Measurements from ENCODE around the gene PDC.
A peak's percentile ranks its signal among the peaks of the same experiment; 100 is the strongest.

PDC gene

GRCh38 chr1:186461014-186461413 lies at the start of gene PDC:
PDC (minus strand) TSS chr1:186461114; CDS start chr1:186449459, 11,655 bp downstream.
- DNase-seq (ENCODE audit: low spot score), result no peak

GRCh38 chr1:186503190-186503589 lies 42.3 kb upstream of the PDC start:
- DNase-seq (ENCODE audit: low spot score), result peak; percentile 48

- DNase-seq (ENCODE audit: low spot score), result no peak
These were observed 41.2 kb upstream of the PDC start for GRCh38 chr1:186502087-186502486.

DNA sequence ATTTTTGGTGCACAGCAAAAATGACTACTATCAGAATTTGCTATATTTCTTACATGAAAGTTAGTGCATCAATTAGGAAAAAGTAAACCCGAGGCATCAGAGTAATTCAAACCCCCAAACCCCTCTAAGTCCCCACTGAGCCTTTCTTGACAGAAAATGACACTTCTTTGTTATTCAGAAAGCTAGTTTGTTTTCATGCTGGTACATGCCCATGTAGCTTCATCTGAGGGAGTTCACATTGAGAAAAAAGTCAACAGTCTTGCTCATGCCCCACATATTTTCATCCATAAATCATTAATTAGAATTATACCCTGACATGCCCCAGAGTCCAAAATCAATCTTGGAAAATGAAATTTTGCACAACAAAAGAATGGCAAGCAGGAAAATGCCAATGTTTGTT lies 39.9 kb upstream of the PDC start:
- no peak for DNase-seq (ENCODE audit: low spot score)

GRCh38 chr1:186499571-186499970 lies 38.7 kb upstream of the PDC start:
- DNase-seq (ENCODE audit: low spot score), result no peak

GRCh38 chr1:186498695-186499389 lies 37.9 kb upstream of the PDC start:
- peak; percentile 46 for DNase-seq (ENCODE audit: low spot score)

- DNase-seq (ENCODE audit: low spot score), result no peak
These were observed 37.2 kb upstream of the PDC start for GRCh38 chr1:186498071-186498470.

DNA sequence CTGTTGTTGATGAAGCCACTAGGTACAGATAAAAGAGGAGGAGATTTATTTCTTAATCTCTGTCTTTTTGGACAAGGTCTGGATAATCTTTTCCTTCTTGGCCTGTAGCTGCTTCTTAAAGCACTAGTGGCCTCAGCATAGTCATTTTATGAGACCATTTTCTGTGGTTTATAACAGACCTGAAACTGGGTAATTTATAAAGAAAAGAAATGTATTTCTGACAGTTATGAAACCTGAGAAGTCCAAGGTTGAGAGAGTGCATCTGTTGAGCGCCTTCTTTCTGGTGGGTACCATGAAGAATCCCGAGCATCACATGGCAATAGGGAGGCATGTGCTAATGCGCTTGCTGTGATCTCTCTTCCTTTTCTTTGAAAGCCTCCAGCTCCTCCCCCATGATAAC lies 36.7 kb upstream of the PDC start:
- DNase-seq (ENCODE audit: low spot score), result no peak

- DNase-seq (ENCODE audit: low spot score), result no peak
These were observed 35.4 kb upstream of the PDC start for GRCh38 chr1:186496171-186496851.

GRCh38 chr1:186494832-186495271 lies 33.9 kb upstream of the PDC start:
- peak; percentile 56 for DNase-seq (ENCODE audit: low spot score)

DNA sequence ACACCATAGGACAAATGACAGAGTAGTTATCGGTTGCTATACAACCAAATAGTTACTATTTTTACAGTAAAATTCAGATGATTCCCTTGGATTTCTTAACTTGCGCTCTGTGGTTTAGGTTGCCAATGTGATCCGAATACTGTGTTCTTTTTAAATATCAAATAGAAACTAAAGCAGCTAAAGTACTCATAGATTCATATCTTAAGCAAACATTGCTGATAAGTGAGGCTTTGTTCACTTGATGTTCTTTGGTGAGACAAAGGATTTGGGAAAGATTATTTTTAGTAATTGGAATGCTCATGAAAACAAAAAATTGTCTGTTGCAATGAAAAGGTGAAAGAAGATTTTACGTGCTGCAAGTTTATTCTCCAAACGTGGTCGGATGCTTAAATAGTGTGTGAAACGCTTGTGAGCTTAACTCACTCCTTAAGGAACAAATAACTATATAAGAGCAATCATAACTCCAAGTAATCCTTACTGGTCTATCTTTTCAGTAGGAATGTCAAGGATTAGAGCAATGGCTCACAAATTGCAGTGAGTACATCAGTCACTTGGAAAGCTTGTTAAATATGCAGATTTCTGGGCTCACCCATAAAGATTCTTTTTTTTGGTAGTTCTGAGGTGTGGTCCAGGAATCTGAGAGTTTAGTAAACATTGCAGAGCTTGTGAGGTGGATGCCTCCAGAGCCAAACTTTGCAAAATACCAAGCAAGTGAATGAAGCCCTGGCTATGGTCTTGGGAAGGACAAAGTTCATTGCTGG lies 31.8 kb upstream of the PDC start:
- no peak for DNase-seq (ENCODE audit: low spot score)

DNA sequence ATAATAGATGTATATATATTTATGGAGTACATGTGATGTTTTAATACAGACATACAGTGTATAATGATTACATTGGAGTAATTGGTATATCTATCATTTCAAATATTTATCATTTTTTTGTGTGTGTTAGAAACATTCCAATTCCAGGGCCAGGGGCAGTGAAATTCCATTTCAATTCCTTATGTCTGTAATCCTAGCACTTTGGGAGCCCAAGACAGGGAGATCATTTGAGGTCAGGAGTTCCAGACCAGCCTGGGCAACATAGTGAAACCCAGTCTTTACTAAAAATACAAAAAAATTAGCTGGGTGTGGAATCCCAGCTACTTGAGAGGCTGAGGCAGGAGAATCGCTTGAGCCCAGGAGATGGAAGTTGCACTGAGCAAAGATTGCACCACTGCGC lies 30.4 kb upstream of the PDC start:
- no peak for DNase-seq (ENCODE audit: low spot score)

DNA sequence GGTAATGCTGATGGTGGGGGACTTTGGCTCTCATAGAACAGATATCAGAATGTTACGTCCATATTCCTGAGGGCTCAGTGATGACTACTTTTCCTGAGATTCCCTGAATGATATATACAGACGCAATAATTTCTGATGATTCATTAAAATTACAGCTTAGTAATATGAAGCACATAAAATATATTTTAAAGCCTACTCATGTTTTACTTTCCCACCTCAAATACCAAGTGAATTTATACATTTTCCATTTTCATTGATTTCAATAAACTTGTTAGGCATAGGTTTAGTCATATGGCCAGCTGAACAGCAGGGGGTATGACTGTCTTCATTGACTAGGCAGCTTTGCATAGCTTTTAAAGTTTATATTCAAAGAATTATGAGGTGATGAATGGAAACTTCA lies 26.2 kb upstream of the PDC start:
- DNase-seq (ENCODE audit: low spot score), result no peak

GRCh38 chr1:186486061-186486460 lies 25.1 kb upstream of the PDC start:
- DNase-seq (ENCODE audit: low spot score), result no peak

GRCh38 chr1:186483561-186483960 lies 22.6 kb upstream of the PDC start:
- no peak for DNase-seq (ENCODE audit: low spot score)

GRCh38 chr1:186482661-186483255 lies 21.8 kb upstream of the PDC start:
- DNase-seq (ENCODE audit: low spot score), result peak; percentile 56

DNA sequence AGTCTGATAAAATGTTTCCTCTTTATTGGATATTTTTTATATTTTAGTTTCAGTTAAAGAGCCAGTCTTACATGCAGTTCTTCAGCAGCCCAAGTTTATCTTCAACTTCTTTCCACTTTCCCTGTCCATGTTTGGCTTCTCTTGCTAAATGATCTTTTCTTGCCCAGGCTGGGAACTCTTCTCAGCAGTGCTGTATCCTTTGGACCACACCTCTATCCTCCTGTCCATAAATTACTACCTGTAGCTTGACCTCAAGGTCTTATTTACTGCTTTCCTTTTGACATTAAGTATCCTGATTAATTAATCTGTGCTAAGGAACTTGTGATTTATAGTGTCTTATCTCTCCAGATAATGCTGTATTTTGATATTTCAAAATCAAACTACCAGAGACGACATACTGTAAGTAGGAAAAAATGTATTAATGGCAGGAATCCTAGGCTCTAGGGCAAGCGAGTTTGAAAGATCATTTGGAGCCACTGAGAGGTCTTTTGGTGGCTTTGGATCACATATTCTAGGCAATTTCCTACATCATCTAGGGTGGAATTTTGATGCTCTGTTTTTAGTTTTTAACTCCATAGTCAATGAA lies 20.5 kb upstream of the PDC start:
- DNase-seq (ENCODE audit: low spot score), result no peak

DNA sequence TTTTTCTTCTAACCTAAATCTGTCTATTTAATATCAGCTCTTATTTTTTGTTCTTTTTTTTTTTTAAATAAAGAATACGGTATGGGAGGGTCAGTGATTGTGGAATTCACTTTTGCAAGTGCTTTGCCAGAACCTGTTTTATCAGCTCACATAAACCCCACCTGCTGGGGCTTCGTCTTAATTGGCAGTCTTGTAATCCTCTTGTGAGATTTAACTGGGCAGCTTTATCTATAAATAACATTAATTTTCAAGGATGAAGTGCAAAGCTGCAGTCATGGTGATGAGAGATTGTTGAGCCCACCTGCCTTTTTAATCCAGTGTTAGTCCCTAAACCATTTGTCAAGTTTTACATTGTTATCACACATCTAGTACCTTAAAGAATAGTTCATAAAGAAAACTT lies 18.2 kb upstream of the PDC start:
- no peak for DNase-seq (ENCODE audit: low spot score)

DNA sequence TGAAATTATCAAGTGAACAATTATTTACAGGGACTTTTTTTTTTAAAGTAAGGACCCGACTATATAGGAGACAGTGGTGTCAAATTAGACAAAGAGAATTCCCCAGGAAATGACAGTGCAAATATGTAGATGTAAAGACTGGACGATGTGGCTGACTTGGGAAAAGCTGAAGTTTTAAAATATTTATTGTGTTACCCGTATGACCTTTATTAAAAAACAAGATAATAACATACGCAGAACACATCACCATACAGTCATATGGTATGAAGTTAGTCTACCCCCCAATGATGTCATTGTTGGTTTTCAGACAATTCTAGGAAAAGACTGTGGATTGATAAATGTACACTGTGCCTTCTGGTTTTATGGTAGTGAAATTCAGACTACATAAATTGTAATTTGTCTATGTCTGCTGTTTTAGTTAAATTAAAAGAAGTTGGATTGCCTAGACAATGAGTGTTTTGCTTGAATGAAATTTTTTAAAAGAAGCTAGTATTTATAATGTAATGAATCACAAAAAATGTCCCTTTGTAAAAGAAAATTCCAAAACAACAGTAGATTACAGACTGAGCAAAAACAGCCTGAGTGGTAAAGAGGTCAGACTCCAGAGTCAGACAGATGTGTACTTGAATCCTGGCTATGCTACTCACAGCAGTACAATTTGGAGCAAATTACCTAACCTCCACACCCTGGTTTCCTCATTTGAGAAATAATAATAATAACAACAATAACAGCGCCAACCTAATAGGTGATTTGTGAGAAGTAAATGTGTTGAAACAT lies 15.5 kb upstream of the PDC start:
- no peak for DNase-seq (ENCODE audit: low spot score)

GRCh38 chr1:186474208-186474607 lies 13.3 kb upstream of the PDC start:
- peak; percentile 52 for DNase-seq (ENCODE audit: low spot score)

DNA sequence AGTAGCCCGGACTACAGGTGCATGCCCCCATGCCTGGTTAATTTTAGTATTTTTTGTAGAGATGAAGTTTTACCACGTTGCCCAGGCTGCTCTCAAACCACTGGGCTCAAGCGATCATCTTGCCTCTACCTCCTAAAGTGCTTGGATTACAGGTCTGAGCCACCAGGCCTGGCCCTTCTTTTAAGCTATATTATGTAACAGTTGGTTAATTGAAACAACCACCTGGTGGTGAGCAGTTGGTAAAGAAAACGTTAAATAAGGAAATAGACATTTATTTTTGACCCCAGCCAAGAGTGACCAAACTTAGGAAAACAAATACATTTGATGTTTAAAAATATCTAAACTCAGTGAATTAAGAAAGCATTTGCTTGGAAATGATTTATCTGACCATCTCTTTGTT lies 12.1 kb upstream of the PDC start:
- DNase-seq (ENCODE audit: low spot score), result no peak

Measured in kidney tubule cell (primary cell).